HG02852 (cell line): Measurements from ENCODE around the gene TNS3.

Experiments used
- ATAC-seq: cut with Tn5 transposase; IDR thresholded peaks from one replicate; pipeline ENCODE4 v1.9.1; 2021; ENCODE audit warnings: mild to moderate bottlenecking, moderate library complexity; ENCODE audit not compliant: unreplicated experiment

TNS3 gene

DNA sequence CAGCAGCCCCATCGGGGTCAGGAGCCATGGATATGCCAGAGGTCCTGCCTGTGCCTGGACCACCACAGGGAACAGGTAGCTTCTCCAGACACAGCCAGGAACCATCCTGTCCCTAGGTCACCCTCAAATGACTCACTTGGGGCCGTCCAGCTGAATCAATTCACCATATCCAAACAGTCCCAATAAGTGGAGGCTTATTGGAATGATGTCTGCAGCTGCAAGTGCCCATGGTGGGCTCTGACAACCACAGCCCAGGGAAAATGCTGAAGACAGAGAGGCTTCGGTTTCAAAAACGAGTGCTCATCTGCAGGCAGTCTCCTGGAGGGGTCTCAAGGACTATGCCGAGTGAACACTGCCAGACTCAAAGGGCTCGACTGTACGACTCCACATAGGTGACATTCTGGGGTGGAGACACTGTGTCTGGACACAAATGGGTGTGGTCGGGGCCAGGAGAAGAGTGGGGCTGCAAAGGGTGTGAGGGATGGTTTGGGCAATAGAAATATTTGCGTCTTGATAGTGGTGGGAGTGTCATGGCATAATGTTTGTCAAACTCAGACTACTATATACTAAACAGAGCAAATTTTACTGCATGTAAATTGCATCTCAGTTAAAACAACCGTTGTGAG is 204.8 kb downstream of the TNS3 start:
- no peak for ATAC-seq

DNA sequence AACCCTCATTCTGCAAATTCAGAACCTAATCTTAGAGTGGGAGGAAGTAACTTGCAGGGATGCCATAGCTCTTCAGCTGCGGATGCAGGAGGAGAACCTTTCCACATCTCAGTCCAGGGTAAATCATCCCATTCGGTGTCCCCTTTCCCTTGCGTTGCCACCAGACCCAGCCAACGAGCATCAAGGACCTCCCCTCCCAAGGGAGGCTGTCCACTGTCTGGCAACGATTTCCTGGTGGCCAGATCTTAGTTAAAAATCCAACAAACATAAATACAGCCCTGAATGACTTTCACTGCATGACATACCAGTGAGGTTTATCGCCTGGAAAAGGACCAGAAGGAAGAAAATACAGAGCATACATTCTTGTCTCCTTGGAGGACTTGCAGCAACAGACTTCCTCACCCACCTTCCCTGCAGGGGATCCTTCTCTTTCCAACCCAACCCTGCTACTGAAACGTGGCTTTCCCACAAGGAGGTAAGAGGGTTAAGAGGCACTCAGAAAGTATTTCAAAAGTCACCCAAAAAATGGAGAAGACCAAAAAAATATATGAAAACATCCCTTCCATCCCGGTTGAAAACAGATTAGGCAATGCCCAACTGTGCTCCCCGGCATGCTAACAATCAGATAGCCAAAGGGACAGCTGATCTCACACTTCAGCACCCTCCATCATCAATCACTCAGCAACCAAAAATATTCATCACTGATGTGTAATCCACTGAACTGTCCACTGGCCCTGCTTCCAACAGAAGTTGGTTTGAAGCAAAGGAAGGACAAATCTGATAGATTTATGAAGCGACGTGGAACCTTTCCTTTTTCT is 206.6 kb downstream of the TNS3 start:
- ATAC-seq = no peak

DNA sequence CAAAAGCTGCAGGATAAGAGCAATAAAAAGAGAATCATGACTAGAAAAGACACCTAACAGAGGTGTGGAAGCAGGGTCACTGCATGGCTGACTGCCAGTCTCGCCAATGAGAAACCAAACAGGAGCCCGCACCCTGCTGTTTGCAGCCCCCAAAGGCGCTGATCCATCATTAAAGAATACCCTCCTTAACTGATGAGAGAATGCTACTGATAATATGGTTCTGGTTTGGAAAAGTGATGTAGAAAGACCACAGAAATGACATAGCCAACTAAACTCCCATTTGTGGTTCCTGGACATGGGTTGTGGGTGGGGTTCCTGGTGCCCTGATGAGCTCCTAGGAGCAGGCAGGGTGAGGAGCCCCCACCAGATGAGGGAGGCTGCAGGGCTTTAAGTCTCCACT is 207.4 kb downstream of the TNS3 start:
- no peak for ATAC-seq

DNA sequence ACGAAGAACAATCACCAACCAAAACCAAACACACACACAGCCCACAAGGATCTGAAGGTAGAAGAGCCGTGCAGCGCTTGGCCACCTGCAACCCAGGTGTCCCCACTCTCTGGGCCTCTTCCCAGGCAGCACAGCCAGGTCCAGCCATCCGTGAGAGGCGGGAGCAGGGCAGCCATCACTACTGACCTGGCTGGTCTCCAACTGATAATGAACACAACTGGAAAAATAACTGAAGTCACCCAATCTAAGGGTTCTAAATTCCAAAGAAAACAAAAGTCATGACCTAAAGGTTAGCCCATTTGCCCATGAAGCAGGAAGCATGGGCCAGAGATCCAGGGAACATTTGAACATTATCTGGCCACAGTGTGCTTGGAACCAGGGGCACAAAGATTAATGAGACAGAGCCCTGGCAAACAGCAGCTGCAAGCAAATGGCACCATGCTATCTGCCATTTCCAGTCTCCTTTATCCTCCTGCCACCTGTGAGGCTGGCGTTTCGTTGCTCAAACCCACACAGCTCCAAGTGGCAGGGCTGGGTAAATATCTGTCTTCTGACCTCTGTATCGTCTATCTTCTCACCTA is 207.9 kb downstream of the TNS3 start:
- no peak for ATAC-seq

DNA sequence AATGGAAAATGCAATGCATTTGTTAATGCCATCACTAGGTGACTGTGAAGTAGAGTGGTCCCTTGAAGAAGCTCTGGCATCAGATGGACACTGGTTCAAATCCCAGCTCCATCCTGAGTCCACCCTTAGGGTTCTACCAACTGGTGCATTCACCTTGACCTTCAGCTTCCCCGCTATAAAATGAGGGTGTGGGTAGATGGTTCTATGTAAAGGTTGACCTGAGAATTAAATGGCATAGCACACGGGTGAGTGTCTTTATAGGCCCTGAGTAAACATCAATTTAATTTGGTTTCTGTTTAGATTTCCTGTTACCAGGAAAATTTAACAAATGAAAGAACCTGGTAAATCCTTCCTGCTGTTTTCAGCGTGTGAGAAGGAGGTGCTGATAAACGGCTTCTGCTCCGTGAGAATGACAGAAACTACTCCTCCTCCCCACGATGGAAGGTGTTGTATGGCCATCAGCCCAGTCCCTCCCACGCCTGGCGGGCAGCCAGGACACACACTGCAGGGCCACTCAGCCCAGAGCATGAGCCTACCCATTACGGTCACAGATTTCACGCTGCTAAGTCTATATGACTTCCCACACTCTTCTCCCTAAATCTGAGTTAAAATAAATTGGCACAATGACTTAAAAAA is 210.1 kb downstream of the TNS3 start:
- no peak for ATAC-seq

DNA sequence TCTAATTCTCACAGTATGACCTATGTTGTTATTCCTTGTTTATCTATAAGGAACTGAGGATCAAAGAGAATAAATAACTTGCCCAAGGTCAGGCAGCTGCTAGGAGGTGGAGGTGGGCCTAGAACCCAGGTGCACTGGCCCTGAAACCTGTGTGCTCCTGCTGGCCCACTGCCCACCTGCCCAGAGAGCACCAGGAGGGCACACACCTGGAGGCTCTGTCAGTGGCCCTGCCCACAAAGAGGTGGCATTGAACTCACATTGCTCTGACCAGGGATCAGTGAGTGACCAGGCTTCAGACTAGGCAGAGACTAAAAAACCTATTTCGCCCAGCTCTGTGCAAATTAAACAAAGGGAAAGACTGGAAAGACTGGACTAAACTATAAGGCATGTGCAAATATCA is 210.6 kb downstream of the TNS3 start:
- no peak for ATAC-seq

DNA sequence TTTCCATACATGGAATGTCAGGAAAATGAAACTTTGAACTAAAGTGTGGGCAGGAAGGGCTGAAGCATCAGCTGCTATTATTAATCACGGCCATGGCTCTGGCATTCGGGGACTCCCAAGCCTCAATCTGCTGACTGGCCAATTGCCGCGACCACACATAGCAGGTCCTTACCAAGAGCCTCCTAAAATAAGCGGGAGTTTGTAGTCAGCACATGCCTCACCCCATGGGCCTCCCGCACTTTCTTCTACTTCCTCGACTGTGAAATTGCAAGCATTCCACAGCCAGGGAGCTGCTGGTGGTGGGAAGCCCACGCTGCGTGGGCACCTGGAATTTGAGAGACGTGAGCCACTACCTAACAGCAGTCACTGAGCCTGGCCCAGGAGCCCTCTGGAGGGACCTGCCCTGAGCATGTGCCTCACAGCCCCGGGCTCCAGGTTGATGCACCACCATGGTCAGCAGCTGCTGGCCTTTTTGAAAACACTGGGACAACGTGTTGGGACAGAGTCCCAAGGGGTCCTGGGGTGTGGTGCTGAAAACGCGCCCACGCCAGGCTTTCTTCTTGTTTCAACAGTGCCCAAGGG is 211.4 kb downstream of the TNS3 start:
- ATAC-seq = no peak

DNA sequence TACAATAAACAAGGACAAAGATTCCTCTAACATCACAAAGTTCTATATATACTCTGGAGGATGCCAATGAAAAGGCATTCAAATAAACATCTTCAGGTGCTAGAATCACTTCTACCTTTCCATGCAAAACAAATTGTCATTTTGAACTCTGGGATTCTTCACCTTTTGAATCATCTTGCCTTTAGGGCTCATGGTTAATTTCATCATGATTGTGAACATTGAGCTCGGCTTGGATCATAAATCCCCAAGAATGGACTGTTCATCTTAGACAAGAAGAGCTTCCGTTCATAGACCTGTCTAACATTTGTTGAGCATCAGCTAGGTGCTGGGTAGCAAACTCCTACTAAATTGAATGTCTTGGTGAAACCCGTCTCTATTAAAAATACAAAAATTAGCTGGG is 212.2 kb downstream of the TNS3 start:
- no peak for ATAC-seq

DNA sequence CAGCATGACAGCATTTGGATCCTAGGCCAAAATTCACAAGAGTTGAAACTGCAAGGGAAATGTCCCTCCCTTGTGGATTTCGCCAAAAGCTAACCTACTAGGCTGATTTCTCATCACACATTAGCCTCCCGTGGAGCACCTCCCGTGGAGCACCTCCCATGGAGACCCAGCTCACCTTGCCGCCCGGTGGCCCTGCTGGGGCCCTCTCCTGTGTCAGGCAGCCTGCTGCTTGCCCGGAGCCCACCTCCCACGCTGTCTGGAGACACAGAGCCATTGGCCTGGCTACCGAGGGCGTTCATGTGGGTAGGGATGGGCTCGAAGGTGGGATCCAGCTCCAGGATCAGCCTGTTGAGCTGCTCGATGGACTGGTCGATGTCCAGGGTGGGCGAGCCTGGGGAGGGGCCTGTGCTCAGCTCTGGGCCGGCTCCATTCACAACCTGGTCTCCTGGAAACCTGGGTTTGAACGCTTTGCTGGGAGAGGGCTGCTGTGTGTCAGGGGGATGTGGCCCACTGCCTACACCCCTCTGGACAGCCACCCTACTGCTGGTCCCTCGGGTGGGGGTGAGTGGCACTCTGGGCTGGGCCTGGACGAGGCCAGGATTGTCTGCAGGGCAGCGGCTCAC is 213.6 kb downstream of the TNS3 start:
- ATAC-seq = no peak

DNA sequence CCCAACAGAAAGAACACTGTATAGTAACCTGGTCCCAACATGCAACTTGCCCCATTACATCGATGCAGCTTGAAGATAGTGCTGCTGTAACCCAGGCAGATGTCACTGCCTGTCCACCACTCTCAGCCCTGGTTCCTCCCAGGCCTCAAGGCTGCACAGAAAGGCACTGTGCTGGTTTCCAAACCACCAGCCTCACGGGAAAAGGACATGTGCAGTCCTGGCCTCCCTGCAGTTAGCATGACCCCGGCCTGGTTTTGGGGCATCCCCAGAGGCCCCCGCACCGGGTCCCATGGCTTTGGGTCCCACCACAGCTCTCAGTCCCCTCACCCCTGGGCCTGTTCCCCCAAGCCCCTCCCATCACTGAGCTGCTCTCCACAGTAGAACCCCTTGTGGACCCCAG is 214.5 kb downstream of the TNS3 start:
- no peak for ATAC-seq

DNA sequence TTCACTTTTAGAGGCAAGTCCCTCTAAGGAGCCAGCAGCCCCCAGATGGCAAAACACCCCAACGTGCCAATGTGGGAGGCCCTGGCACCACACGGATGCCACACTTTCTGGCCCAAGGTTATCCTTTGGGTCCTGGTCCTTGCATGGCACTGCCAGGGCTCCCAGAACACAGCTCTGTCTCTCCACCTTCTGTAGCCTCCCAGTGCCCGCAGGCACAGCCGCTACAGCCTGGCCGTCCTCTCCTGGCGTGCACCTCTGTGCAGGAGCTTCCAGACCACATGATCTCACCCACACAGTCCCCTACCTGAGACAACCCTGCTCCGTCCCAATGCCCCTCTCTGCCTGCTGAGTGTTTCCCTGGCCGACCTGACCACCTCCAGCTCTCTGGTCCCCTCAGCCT is 215.0 kb downstream of the TNS3 start:
- no peak for ATAC-seq

DNA sequence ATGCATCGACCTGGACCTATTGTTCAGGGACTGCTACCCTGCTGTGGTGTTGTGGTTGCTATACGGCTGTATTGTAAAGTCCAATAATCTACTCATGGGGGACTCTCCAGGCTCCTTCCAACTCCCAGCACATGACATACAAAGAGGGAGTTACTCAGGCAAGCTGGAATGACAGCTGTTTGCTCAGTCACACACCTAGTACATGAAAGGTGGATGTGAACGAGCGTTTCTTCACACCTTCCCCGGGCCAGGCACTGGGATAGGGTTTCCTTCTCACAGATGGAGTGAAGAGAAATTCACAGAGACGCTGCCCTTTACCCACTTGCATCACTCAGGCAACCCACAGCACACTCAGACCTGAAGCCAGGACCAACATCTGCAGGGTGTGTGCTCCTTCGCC is 215.7 kb downstream of the TNS3 start:
- no peak for ATAC-seq

DNA sequence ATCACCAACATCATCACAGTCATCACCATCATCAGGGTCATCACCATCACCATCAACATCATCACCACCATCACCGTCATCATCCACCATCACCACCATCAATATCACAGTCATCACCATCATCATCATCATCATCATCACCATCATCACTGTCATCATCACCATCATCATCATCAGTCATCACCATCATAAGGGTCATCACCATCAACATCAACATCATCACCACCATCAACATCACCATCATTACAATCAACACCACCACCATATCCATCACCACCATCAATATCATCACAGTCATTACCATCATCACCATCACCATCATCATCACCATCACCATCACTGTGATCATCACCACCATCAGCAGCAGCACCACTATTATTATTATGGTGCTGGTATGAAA is 218.9 kb downstream of the TNS3 start:
- no peak for ATAC-seq

DNA sequence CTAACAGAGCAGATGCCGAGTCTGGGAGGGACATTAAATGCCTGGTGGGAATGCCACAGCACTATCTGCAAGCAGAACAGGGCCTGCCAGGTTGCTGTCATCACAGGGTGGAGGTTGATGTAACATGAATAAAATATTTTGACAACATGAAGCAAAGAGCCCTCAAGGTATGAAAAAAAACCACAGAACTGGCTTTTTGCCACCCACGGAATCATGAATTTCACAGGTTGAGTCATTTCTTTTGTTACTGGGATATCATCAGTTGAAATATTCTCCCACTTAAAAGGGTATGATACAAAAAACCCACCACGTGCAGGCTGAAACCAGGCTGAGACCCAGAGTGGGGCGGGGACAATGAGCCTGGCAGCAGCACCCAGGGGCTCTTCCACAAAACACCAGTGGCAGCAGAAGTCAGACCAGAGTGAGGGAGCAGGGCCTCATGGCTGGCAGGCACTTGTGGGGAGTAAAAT is 220.1 kb downstream of the TNS3 start:
- ATAC-seq = no peak

DNA sequence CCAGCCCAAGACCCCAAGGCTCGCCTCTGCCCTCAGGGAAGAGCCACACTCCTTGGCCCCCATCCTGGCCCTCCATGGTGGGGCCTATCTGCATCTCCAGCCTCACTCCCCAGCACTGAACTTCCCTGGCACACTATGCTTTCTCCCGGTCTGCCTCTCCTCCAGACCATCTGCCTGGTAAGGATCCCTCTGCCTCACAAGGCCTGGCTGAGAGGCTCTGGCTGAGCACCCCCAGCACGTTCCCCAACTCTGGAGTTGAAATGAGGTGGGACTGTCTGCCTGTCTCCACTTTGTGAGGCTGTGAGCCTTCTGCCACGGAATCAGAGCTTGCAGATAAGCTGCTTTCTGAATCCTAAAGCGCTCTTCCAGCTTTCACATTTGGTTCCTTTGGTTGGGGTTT is 220.7 kb downstream of the TNS3 start:
- ATAC-seq = no peak

DNA sequence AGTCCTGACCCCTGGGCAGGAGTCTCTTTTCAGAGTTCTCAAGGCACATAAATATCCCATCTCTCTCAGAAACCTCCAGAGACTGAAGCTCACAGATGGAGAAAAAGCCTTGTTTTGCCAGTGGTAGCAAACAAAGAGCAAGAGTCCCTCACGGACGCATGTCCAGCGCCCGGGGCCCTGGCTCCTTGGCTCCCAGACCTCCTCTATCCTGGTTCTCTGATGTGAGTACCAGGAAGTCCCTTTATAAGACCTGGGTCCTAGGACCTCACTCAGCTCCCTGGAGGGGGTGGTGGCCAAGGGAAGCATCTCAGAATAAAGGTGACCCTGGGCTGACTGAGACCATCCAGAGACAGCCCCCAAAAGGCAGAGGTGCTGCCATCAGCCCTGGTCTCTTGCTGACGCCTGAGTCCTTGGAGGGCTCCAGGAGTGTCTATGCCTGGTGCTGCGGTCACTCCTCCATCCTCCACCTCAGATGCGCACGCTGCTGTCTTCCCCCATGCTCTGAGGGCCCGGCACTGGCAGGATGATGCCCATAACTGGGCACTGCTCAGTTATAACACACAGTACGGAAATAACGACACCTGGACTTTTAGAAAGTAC is 221.5 kb downstream of the TNS3 start:
- ATAC-seq = no peak

DNA sequence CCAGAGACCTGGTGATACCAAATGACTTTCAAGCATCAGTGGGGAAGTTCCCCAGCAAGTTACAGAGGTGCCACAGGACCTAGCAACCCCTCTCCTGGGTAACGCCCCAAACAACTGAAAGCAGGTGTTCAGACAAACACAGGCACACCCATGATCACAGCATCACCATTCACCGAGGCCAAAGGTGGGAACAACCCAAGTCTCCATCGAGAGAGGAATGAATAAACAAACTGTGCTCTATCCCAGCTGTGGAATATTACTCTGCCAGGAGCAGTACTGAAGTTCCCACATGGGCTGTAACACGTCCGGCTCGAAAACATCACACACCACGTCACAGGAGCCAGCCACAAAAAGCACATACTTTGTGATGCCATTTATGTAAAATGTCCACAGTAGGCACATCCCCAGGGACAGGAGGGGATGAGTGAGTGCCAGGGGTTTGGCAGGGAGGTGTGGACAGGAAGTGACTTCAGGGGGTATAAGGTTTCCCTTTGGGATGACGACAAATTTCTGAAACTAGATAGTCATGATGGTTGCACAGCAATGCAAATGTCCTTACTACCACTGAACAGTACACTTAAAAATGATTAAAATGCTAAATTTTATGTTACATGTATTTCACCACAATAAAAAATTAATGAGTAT is 222.8 kb downstream of the TNS3 start:
- ATAC-seq = no peak

DNA sequence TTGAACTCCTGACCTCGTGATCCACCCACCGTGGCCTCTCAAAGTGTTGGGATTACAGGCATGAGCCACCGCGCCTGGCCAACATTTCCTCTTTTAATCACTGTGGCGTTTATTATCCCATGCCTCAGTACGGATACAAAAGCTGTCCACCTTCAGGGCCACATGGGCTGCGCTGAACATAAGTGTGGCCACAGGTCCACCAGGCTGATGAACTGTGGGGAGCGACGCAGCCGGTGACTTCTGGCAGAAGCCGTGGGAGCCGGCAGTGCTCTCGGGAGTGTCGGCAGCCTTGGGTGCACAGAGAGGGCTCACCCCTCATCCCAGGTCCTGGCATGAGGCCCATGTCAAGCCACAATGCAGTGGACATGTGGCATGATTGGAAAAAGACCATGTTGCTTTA is 223.6 kb downstream of the TNS3 start:
- ATAC-seq = no peak

DNA sequence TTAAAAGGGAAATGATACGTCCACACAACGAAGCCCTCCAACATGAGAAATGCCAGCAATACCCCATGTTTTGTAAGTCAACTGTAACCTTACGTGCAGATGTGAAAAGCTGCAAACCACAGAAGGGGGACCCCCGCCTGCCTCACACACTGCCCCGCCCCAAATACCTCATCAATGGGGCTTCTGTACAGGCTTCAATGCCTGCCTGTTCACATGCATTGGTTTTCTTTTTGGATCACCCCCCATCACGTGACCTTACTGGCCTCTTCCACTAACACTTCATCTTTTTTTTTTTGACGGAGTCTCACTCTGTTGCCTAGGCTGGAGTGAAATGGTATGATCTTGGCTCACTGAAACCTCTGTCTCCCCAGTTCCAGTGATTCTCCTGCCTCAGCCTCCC is 224.0 kb downstream of the TNS3 start:
- no peak for ATAC-seq

DNA sequence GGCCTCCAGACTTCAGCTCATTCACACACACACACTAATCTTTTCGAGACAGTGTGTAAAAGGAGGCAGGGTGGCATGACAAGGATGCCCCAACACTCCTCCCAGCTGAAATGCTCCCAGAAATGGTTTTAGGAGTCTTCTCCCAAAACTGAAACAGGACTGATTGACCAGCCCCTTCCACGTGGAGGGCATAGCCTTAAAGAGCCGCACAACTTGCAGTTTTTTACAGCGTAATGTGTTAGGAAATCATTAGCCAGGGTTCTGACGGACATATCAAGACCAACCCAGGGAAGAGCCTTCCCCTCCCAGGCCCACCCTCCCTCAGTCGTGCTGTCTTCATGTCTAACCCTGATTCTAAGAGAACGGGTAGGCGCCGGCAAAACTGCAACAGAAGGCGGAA is 224.6 kb downstream of the TNS3 start:
- ATAC-seq = no peak
